NCI-H345 treated with DMSO at 0.1 percent for 48 hours (cell line): ENCODE data around the gene SERPINA1.

ENCODE experiments used
- DNase-seq: peaks from one replicate; lab custom pipeline; 2025; ENCODE audit not compliant: unreplicated experiment; lab: John Stamatoyannopoulos, UW

Gene SERPINA1

GRCh38 chr14:94384342-94384741, 4.1 kb downstream of the SERPINA1 start:
- DNase-seq: no peak

- no peak for DNase-seq
These were observed 4.6 kb downstream of the SERPINA1 start for GRCh38 chr14:94383777-94384176.

GRCh38 chr14:94382716-94383596, 5.4 kb downstream of the SERPINA1 start:
- no peak for DNase-seq

GRCh38 chr14:94382099-94382715, 6.2 kb downstream of the SERPINA1 start:
- DNase-seq: no peak

DNA sequence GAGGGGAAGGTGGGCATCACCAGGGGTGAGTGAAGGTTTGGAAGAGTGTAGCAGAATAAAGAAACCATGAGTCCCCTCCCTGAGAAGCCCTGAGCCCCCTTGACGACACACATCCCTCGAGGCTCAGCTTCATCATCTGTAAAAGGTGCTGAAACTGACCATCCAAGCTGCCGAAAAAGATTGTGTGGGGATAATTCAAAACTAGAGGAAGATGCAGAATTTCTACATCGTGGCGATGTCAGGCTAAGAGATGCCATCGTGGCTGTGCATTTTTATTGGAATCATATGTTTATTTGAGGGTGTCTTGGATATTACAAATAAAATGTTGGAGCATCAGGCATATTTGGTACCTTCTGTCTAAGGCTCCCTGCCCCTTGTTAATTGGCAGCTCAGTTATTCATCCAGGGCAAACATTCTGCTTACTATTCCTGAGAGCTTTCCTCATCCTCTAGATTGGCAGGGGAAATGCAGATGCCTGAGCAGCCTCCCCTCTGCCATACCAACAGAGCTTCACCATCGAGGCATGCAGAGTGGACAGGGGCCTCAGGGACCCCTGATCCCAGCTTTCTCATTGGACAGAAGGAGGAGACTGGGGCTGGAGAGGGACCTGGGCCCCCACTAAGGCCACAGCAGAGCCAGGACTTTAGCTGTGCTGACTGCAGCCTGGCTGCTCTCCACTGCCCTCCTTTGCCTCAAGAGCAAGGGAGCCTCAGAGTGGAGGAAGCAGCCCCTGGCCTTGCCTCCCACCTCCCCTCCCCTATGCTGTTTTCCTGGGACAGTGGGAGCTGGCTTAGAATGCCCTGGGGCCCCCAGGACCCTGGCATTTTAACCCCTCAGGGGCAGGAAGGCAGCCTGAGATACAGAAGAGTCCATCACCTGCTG, 7.0 kb downstream of the SERPINA1 start:
- no peak for DNase-seq

GRCh38 chr14:94380225-94381148, 7.9 kb downstream of the SERPINA1 start:
- DNase-seq: no peak

DNA sequence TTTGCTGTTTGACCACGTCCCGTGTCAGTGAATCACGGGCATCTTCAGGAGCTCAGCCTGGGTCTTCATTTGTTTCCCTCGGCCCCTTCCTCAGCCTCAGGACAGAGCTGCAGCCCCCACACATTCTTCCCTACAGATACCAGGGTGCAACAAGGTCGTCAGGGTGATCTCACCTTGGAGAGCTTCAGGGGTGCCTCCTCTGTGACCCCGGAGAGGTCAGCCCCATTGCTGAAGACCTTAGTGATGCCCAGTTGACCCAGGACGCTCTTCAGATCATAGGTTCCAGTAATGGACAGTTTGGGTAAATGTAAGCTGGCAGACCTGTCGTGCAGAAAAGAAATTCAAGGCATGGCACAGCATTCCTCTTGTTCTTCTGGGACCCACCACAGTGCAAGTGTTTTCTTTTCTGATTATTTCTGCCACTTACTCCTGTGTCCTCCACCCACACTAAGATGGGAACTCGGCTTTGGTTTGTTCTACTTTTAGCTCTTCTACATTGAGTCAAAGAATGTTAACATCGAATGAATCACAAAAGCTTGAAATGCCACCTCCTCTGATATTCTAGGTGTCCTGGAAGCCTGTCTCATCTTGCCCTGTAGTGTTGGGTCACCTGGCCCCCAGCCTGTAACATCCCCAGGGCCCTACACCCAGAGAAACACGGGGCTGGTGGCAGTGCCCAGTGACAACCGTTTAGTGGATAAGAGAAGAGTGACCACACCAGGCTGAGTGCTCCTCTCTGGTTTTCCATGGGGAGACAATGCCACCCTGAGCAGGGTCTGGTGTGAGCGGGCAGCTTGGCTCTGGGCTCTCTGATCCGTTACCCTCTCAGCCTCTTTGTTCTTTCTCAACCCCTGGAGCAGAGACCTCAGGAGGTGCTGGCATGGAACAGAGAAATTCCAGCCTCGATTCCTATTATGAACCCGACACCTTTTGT, 8.8 kb downstream of the SERPINA1 start:
- DNase-seq: no peak

DNA sequence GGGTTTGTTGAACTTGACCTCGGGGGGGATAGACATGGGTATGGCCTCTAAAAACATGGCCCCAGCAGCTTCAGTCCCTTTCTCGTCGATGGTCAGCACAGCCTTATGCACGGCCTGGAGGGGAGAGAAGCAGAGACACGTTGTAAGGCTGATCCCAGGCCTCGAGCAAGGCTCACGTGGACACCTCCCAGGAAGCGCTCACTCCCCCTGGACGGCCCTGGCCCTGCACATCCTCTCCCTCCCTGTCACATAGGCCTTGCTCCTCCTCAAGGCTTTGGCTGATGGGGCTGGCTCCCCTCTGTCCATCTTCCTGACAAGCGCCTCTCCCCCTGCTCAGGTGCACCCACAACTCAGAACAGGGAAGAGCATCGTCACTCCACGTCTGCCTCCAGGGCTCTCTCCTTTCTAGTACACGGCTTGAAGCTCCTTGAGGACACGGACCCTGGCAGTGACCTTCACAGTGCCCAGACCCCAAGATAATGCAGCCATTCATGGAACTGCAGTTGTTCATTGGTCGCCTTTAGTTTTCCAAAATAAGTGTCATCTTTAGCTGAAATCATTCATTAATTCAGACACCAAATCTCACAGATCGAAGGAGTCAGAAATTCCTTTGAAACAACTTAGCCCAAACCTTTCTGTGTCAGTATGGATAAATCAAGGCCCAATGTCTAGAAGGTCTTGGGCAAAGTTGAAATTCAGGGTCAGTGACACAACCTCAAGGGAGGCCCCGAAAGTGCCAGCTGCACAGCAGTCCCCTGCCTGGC, 9.7 kb downstream of the SERPINA1 start:
- DNase-seq: no peak

GRCh38 chr14:94377866-94378470, 10.4 kb downstream of the SERPINA1 start:
- DNase-seq: no peak

DNA sequence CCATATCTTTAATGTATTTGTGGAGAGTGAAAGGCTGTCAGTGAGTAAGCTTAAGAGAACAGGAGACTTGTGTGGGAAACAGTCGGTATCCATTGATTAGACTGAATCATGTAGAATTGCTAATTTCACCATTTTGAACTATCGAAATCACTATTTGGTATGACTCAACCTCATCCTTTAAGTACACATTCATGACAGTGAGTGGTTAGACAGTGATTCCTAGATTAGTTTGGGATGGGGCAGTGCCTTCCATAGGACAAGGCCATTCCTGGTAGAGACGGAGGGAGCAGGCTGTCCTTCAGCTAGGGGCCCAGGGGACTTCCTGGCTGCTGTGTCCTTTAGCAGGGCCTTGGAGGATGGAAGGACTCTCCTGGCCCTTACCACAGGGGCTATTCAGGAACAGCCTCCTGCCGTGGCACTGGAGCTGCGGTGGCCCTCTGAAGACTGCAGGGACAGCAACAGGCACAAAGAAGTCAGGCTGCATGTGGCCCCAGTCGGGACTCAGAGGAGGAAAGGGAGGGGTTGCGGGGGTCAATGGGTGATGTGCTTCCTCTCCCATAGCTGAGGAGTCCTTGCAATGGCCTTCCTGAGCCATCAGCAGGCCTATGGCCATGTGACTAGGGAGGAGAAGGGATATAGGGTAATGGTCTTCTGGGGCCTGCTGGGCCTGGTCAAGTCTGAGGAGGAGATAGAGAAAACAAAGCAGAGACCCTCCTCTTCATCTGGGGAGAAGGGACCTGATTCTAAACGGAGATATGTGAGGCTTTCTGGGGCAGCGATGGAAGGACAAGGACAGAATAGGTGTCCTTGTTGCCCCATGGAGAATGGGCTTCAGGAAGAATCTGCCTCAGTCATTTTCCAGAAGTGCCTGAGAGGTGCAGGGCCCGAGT, 11.2 kb downstream of the SERPINA1 start:
- no peak for DNase-seq

DNA sequence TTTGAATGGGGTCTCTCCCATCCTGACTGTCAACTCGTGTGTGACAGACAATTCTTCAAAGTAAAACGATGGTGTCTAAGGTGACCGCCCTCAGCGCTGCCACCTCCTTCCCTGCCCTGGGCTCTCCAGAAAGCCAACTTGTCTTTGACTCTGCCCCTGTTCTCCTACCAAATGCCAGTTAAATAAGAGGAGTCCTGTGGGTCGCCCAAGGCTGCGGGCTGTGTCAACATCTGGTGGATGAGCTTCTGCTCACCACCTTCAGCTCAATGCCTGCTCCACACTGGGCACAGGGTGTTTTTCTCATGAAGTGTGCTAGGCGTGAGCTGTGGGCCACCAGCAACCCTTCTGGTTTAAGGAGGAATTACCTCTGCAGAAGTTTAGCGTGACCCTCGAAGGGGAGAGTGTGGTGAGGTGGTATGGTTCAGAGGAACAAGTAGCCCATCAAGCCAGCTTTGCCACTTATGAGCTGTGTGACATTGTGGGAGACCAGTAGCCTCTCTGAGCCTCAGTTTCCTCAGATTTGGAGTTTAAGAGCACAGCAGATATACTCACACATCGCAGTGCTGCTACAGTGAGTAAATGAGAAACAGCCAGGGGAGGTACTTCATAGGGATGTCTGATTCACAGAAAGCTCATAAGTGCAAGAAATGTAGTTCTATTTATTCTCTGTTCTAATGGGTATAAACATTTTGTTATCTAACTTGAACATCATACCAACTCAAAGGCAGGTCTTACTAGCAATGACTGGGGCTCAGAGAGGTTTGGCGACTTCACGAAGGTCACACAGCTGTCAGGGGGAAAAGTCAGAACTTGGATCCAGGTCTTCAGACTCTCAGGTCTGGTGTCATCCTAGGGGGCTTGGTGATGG, 12.1 kb downstream of the SERPINA1 start:
- DNase-seq: no peak

DNA sequence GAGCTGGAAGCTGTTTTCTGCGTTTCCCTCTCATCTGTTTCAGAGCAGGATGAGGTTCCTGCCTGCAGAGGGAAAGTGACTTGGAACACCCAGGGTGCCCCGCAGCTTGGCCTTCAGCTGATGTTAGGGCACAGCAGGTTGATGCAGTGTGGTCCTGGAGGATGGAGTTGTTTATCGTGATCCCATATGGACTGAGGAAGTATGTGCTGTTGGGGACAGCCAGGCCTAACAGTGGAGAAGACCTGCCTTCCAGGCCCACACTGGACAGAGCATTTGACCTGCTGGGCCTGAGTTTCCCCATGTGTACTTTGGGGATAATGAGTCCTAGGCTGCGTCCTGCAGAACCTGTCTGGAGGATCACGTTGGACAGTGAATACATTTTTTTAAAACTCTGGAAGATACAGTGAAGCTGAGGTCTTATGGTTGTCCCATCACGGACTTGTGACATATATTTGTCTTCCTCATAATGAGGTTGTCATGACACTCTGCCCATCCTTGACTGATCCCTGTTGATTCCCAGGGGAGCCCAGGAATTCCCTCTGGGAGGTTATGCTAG, 12.8 kb downstream of the SERPINA1 start:
- DNase-seq: no peak

GRCh38 chr14:94374749-94375260, 13.6 kb downstream of the SERPINA1 start:
- DNase-seq: no peak

- no peak for DNase-seq
These were observed 14.3 kb downstream of the SERPINA1 start for GRCh38 chr14:94374116-94374515.

DNA sequence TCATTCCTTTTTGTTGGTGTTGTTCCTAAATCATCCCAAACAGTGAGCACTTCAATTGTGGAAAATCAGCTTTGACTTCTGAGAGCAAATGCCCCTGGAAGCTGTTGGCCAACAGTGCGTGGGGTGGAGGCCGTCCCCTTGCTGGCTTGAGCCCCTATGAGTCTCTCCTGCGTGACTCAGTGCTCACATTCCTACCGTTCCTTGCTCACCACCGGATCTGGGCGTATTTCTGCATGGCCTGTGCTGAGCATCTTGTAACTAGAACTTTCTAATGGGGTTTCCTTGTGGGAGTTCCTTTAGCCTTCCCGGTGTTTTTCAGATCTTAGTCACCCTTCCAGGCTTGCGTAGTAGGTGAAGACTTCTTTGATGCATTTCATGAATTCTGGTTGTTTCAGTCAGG, 14.7 kb downstream of the SERPINA1 start:
- DNase-seq: no peak
